ENCODE data around the gene GIMAP6. TPM values are rescaled to one million over a fixed set of nuclear protein-coding genes. Genes with fewer than 3 reads are reported as not detected.
"Not testable (repeated sequence)": the region's sequence is repeated elsewhere in the genome, so short reads cannot be mapped to it uniquely, and the experiment has no call there.

Gene GIMAP6
- total RNA-seq, 1 donor from 2014 or later = 16.6 TPM

- DNase-seq (ENCODE audit: low spot score) = no peak
- intact Hi-C loops (cut with DNase I) = no loop called here
Observed at GRCh38 chr7:150595361-150595760, 36.8 kb downstream of the GIMAP6 start.

- DNase-seq (ENCODE audit: low spot score) = no peak
- intact Hi-C loops (cut with DNase I) = no loop called here
Observed at GRCh38 chr7:150594805-150595204, 37.4 kb downstream of the GIMAP6 start.

GRCh38 chr7:150587551-150587950, 44.6 kb downstream of the GIMAP6 start:
- intact Hi-C loops (cut with DNase I) = loop anchor here (1.0 to 5.0 kb wide), 3 partner anchors 33 to 140 kb away; no protein-coding TSS in a partner anchor
- DNase-seq (ENCODE audit: low spot score) = no peak

GRCh38 chr7:150586785-150587152, 45.4 kb downstream of the GIMAP6 start:
- DNase-seq (ENCODE audit: low spot score) = no peak
- intact Hi-C loops (cut with DNase I) = loop anchor here (1.0 to 5.0 kb wide), 3 partner anchors 34 to 139 kb away; no protein-coding TSS in a partner anchor

GRCh38 chr7:150586068-150586784, 46.0 kb downstream of the GIMAP6 start:
- intact Hi-C loops (cut with DNase I) = loop anchor here (2.0 to 5.0 kb wide), 2 partner anchors 45 to 139 kb away; no protein-coding TSS in a partner anchor

GRCh38 chr7:150585199-150585598, 47.0 kb downstream of the GIMAP6 start:
- intact Hi-C loops (cut with DNase I) = loop anchor here (5.0 kb wide), 1 partner anchor 138 kb away; no protein-coding TSS in a partner anchor

More at GRCh38 chr7:150586068-150586784, 46.0 kb downstream of the GIMAP6 start:
- DNase-seq (ENCODE audit: low spot score) = no peak

GRCh38 chr7:150580638-150581394, 51.4 kb downstream of the GIMAP6 start:
- DNase-seq (ENCODE audit: low spot score) = no peak
- intact Hi-C loops (cut with DNase I) = no loop called here

More at GRCh38 chr7:150585199-150585598, 47.0 kb downstream of the GIMAP6 start:
- no peak for DNase-seq (ENCODE audit: low spot score)

GRCh38 chr7:150579979-150580637, 52.1 kb downstream of the GIMAP6 start:
- intact Hi-C loops (cut with DNase I); DNase-seq (ENCODE audit: low spot score): not testable (repeated sequence)

Other genes with a start within 250 kb of the GIMAP6 start
- 16.3 TPM for gene GIMAP8, start 181.8 kb downstream of the GIMAP6 start, total RNA-seq
- gene GIMAP7, start 117.5 kb downstream of the GIMAP6 start, total RNA-seq = 13.0 TPM
- gene GIMAP4, start 65.0 kb downstream of the GIMAP6 start, total RNA-seq = 18.2 TPM
- gene GIMAP2, start 53.3 kb upstream of the GIMAP6 start, total RNA-seq = 3.1 TPM
- gene GIMAP1, start 84.2 kb upstream of the GIMAP6 start, total RNA-seq = 3.5 TPM
- 6.6 TPM for gene GIMAP5, start 105.0 kb upstream of the GIMAP6 start, total RNA-seq
- 44.9 TPM for gene TMEM176B, start 168.0 kb upstream of the GIMAP6 start, total RNA-seq
- 26.1 TPM for gene TMEM176A, start 168.4 kb upstream of the GIMAP6 start, total RNA-seq
- gene AOC1, start 220.1 kb upstream of the GIMAP6 start, total RNA-seq = 0.43 TPM